Measurements from ENCODE around the gene NOS1AP. TPM values are rescaled to one million over a fixed set of nuclear protein-coding genes. Genes with fewer than 3 reads are reported as not detected.
A peak's percentile ranks its signal among the peaks of the same experiment; 100 is the strongest.
"Not testable (repeated sequence)": the region's sequence is repeated elsewhere in the genome, so short reads cannot be mapped to it uniquely, and the experiment has no call there.

NOS1AP gene
- total RNA-seq, 1 donor from 2014 or later: 9.1 TPM

GRCh38 chr1:162082080-162082479 is 12.6 kb downstream of the NOS1AP start:
- DNase-seq (ENCODE audit: low spot score); intact Hi-C loops (cut with DNase I); ATAC-seq: not testable (repeated sequence)

GRCh38 chr1:162083273-162083672 is 13.8 kb downstream of the NOS1AP start:
- no peak for ATAC-seq
- DNase-seq (ENCODE audit: low spot score): no peak
- intact Hi-C loops (cut with DNase I): no loop called here

GRCh38 chr1:162085991-162086390 is 16.5 kb downstream of the NOS1AP start:
- DNase-seq (ENCODE audit: low spot score) (no peak), ATAC-seq (no peak)
- intact Hi-C loops (cut with DNase I): no loop called here

GRCh38 chr1:162087111-162087510 is 17.6 kb downstream of the NOS1AP start:
- intact Hi-C loops (cut with DNase I): no loop called here
- ATAC-seq (no peak), DNase-seq (ENCODE audit: low spot score) (no peak)

- intact Hi-C loops (cut with DNase I): no loop called here
- DNase-seq (ENCODE audit: low spot score) (no peak), ATAC-seq (no peak)
Measured at GRCh38 chr1:162087574-162087973, 18.1 kb downstream of the NOS1AP start.

GRCh38 chr1:162088281-162088969 is 18.9 kb downstream of the NOS1AP start:
- no peak for DNase-seq (ENCODE audit: low spot score)
- no peak for ATAC-seq
- intact Hi-C loops (cut with DNase I): no loop called here

- DNase-seq (ENCODE audit: low spot score) (no peak), ATAC-seq (no peak)
- intact Hi-C loops (cut with DNase I): no loop called here
Measured at GRCh38 chr1:162089748-162090147, 20.3 kb downstream of the NOS1AP start.

GRCh38 chr1:162090378-162090777 is 20.9 kb downstream of the NOS1AP start:
- intact Hi-C loops (cut with DNase I): no loop called here
- ATAC-seq: no peak

GRCh38 chr1:162091681-162092524 is 22.4 kb downstream of the NOS1AP start:
- intact Hi-C loops (cut with DNase I): no loop called here
- DNase-seq (ENCODE audit: low spot score) (no peak), ATAC-seq (peak; percentile 76)

More at GRCh38 chr1:162090378-162090777, 20.9 kb downstream of the NOS1AP start:
- DNase-seq (ENCODE audit: low spot score): no peak

GRCh38 chr1:162093095-162093494 is 23.6 kb downstream of the NOS1AP start:
- intact Hi-C loops (cut with DNase I): no loop called here
- ATAC-seq (no peak), DNase-seq (ENCODE audit: low spot score) (no peak)

GRCh38 chr1:162094271-162094670 is 24.8 kb downstream of the NOS1AP start:
- intact Hi-C loops (cut with DNase I): no loop called here
- ATAC-seq: no peak

GRCh38 chr1:162094723-162095122 is 25.2 kb downstream of the NOS1AP start:
- no peak for ATAC-seq
- intact Hi-C loops (cut with DNase I): no loop called here
- no peak for DNase-seq (ENCODE audit: low spot score)

More at GRCh38 chr1:162094271-162094670, 24.8 kb downstream of the NOS1AP start:
- DNase-seq (ENCODE audit: low spot score): no peak

GRCh38 chr1:162107911-162108310 is 38.4 kb downstream of the NOS1AP start:
- intact Hi-C loops (cut with DNase I): no loop called here
- DNase-seq (ENCODE audit: low spot score): no peak
- no peak for ATAC-seq

- peak; percentile 61 for ATAC-seq
Measured at GRCh38 chr1:162108426-162108825, 38.9 kb downstream of the NOS1AP start.

GRCh38 chr1:162110910-162111309 is 41.4 kb downstream of the NOS1AP start:
- intact Hi-C loops (cut with DNase I): no loop called here
- DNase-seq (ENCODE audit: low spot score) (no peak), ATAC-seq (no peak)

More at GRCh38 chr1:162108426-162108825, 38.9 kb downstream of the NOS1AP start:
- intact Hi-C loops (cut with DNase I): no loop called here
- DNase-seq (ENCODE audit: low spot score): no peak

GRCh38 chr1:162111572-162111971 is 42.1 kb downstream of the NOS1AP start:
- DNase-seq (ENCODE audit: low spot score) (no peak), ATAC-seq (no peak)
- intact Hi-C loops (cut with DNase I): no loop called here

- no peak for ATAC-seq
- intact Hi-C loops (cut with DNase I): no loop called here
- no peak for DNase-seq (ENCODE audit: low spot score)
Measured at GRCh38 chr1:162113419-162113818, 43.9 kb downstream of the NOS1AP start.

- intact Hi-C loops (cut with DNase I): no loop called here
- ATAC-seq (no peak), DNase-seq (ENCODE audit: low spot score) (no peak)
Measured at GRCh38 chr1:162117039-162117774, 47.7 kb downstream of the NOS1AP start.

- DNase-seq (ENCODE audit: low spot score) (no peak), ATAC-seq (no peak)
- intact Hi-C loops (cut with DNase I): no loop called here
Measured at GRCh38 chr1:162118063-162118462, 48.6 kb downstream of the NOS1AP start.

All from sciatic nerve (tissue), 2 donors.